ENCODE measurements around the gene STIM1. TPM values are rescaled to one million over a fixed set of nuclear protein-coding genes. Genes with fewer than 3 reads are reported as not detected.
"Not testable (repeated sequence)": the region's sequence is repeated elsewhere in the genome, so short reads cannot be mapped to it uniquely, and the experiment has no call there.

STIM1 gene
- total RNA-seq, 1 experiment from 2014 or later, result 18.1 TPM

DNA sequence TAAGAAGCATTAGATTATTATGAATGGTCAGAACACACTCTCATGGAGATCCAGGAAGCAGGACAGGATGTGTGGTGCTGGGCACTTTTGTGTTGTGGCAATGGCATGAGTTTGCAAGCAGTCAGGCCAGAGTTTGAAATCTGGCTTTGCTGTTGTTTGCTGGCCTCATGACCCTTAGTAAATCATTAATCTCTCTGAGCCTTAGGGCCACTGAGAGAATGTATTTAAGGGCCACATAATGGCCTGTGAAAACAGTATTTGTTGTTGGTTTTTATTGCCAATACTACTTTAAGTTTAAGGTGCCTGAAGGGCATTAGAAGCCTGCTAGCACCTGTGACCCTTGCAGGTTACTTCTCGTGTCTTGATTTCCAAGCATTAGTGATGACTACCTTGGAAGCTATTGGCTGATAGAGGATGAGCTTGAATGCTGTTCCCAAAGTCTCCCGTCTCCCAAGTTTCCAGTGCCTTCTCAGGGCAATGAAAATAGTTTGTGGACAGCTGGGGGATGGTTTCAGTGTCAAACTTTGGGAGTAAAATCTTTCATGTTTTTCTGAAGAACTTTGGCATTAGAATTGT, 24.6 kb downstream of the STIM1 start:
- no peak for DNase-seq (ENCODE audit: low read depth)

DNA sequence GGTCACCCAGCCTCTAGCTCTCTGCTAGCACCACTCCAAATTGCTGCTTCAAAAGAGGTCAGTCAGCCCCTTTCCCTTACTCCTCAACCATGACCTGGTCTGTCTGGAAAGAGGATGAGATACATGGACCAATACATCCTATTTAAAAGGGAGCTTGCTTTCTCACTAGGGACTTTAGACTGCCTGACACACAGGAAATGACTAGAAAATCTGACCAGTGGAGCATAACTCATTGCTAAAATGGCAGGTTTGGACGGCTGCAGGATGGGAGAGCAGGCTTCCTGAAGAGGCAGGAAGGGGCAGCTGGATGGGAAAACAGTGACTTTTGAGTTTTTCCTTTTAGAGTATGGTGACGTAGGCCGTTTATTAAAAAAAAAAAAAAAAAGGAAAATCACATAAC, 25.3 kb downstream of the STIM1 start:
- peak; percentile 83 for DNase-seq (ENCODE audit: low read depth)

DNA sequence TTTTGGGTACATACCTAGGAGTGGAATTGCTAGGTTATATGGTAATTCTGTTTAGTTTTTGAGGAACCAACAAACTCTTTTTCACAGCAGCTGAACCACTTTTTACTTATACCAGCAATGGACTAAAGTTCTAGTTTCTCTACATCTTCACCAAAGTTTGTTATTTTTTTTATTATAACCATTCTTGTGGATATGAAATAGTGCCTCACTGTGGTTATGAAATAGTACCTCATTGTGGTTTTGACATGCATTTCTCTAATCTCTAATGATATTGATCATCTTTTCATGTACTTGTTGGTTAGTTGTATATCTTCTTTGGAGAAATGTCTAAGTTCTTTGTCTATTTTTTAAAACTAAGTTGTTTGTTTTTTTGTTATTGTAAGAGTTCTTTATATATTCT, 27.2 kb downstream of the STIM1 start:
- DNase-seq (ENCODE audit: low read depth), result no peak

DNA sequence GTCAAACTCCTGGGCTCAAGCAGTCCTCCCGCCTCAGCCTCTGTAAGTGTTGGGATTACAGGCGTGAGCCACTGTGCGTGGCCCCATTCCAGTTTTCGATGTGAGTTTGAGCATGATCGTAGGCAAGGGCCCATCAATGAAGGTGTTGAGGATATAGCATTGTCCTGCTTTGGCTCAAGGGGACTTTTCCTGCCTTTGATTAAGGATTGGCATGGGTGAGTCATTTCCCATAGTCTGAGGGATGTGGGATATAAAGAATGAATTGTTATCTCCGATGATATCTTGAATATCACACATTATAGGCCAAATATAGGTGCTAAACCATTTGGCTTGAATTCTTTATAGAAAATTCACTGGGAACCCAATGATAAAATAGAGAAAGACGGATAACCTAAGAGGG, 30.4 kb downstream of the STIM1 start:
- peak; percentile 89 for DNase-seq (ENCODE audit: low read depth)

DNA sequence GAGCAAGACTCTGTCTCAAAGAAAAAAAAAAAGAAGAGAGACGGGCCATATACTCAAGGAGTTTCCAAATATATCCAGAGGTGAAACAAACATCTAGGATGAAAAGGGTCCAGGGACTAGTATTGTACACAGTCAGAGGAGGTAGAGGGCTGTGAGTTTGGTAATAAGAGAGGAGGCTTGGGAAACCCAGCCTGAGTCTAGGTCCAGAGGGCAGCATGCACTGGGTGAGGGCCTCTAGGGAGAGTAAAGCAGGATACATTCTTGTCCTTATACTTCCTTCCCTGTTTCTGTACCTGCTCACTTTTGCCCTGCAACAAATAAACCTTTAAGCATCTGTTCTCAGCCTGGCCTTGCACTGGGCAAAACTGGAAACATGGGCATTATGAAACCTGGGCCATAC, 31.5 kb downstream of the STIM1 start:
- DNase-seq (ENCODE audit: low read depth), result no peak

DNA sequence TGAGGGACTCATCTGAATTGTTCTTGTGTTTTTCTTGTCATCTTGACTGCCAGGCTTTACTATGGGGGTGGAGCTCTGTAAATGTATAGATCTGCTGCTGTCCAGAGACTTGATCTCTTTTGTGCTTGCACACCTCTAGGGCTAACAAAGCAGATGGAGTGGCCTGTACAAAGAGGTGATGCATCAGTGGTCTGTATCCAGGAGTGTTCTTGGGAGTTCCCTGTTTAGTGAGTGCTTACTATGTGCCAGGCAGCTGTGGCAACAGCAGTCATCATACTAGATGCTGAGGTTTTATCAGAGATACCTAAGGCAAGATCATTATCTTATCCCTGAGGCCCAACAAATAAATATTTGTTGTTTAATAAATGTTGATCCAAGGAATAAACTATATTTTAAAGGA, 33.4 kb downstream of the STIM1 start:
- DNase-seq (ENCODE audit: low read depth), result no peak

DNA sequence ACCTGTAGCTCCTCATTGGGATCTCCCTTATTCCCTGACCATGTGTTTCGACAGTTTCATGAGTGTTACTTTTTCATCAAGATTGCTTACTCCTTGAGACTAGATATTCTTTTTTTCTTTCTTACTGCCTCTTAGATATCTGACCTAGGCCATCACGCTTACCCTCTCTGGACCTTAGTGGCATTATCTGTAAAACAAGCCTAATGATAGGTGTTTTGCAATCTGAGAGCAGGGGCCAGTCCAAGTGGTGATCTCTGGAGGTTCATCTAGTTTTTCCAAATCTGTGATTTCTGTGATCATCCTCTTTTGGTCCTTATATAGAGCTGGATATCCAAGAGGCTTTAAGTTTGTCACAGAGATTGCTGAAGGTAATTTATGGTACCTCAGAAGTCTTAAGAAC, 34.5 kb downstream of the STIM1 start:
- no peak for DNase-seq (ENCODE audit: low read depth)

DNA sequence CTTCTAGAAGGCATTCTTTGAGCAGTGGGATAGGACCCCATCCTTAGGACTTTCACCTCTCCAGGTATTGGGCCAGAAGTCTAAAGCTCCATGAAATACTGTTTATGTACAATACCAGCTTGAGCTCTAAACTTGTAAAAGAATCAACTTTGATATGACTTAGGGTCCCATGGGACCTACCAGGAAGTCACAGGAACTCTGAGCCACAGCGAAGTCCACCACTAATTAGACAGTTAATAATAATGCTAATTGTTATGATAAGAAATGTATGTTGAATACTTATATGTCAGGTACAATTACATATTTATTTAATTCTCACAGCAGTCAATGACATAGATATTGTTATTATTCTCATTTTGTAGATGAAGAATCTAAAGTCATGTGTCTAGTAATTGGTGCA, 35.3 kb downstream of the STIM1 start:
- DNase-seq (ENCODE audit: low read depth), result no peak

DNA sequence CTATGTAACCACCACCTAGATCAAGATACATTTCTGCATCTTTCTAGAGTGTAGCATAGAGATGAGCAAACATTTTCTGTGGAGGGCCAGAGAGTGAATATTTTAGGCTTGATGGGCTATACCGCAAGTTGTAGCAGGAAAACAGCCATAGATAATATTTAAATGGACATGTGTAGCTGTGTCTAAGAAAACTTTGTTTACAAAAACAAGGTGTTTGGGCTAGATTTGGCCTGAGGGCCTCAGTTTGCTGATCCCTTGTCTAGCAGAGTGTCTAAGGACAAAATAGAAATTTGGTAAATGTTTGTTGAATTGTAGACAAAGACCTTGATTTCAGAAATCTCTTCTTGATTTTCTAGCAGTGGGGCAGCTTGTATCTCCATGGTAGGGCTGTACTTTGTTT, 36.3 kb downstream of the STIM1 start:
- DNase-seq (ENCODE audit: low read depth), result no peak

DNA sequence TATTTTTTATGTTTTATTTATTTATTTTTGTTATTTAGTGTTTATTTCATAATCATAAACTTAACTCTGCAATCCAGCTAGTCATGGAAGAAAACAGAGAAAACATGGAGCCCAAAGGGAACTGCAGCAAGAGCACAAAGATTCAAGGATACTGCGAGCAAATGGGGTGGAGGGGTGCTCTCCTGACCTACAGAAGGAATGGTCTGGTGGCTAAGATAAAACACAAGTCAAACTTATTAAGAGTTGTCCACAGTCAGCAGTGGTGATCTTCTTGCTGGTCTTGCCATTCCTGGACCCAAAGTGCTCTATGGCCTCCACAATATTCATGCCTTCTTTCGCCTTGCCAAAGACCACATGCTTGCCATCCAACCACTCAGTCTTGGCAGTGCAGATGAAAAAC, 36.7 kb downstream of the STIM1 start:
- DNase-seq (ENCODE audit: low read depth), result no peak

DNA sequence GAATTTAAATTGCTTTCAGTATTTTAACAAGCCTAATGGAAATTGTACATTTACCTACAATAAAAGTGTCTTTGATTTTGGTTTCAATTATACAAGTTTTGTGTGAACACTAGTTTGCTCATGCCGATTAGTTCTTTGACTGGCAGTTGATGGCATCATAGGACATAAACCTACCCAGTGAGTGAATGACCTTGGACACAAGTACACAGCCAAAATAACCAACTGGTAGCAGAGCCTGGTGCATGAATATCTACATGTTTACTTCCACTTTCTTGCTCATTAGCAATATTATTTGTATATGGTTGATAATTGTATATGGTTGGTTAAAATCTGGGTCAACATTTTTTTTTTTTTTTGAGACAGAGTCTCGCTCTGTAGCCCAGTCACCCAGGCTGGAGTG, 37.8 kb downstream of the STIM1 start:
- DNase-seq (ENCODE audit: low read depth), result no peak

DNA sequence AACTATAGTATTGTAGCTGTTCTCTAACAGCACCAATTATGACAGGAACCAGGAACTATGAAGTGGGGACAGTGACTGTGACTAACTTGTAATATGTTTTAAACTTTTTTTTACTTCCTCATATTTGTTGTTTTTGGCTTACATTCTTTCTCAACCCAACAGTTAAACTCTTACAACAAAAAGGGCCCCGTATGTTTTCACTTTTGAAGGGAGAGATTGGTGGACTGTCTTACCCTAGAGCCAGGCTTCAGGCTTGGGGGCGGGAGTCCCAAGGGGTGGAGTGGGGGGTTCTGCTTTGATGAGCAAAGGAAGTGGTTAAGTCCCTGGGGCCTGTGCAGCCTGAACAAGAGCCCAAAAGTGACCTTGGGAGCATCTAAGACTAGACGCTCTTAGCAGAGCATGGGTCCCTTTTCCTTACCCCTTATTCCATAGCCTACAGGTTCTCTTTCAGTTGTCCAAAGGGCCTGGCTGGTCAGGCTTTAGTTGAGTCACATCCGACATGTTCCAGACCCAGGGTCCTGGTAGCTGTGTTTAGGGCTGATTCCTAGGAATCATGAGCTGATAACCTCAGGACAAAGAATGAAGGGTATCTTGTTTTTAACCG, 38.8 kb downstream of the STIM1 start:
- DNase-seq (ENCODE audit: low read depth), result no peak

DNA sequence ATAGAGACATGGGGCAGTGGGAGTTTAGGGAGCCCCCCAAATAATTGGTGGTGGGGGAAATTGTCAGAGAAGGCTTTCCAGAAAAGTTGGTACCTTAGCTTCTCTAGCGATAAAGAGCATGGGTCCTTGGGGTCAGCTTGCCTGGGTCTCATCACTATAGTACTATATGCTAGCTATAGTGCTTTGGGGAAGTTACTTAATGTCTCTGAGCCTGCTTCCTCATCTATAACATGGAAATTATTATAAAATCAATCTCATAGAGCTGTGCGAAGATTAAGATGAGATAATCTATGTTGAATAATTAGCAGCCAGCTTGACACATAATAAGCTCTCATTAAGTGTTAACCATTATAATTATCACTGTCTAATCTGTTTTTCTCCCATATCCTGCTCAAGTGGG, 41.2 kb downstream of the STIM1 start:
- DNase-seq (ENCODE audit: low read depth), result no peak

DNA sequence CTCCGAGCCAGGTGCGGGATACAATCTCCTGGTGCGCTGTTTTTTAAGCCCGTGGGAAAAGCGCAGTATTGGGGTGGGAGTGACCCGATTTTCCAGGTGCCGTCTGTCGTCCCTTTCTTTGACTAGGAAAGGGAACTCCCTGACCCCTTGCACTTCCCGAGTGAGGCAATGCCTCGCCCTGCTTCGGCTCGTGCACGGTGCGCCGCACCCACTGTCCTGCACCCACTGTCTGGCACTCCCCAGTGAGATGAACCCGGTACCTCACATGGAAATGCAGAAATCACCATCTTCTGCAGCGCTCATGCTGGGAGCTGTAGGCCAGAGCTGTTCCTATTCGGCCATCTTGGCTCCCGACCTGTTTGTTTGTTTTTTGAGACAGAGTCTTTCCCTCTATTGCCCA, 44.8 kb downstream of the STIM1 start:
- DNase-seq (ENCODE audit: low read depth), result not testable (repeated sequence)

DNA sequence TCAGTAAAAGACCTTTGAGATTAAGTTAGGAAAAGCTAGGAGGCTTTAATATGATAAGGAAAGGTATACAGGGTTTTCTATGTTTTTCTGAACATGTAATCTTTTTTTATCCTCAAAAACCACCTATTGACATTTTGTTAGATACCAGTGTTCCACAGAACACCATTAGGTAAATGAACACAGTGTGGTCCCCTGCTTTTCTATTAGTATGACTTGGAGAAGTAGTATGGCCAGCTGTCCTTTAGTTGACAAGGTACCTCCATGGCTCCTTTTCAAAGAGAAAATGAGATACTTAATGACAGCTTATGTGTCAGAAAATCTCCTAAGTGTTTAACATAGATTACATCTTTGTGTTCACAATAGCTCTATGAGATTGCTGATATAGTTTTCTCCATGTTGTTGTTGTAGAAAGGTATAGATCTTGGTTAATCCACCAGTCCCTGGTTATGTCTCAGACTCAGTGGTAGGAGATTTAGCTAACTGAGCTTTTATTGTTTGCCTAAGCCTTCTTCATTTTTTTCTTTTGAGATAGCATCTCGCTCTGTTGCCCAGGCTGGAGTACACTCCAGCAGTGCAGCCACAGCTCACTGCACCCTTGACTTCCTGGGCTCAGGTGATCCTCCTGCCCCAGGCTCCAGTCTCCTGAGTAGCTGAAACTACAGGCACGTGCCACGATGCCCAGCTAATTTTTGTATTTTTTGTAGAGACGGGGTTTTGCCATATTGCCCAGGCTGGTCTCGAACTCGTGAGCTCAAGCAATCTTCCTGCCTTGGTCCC, 46.0 kb downstream of the STIM1 start:
- no peak for DNase-seq (ENCODE audit: low read depth)

DNA sequence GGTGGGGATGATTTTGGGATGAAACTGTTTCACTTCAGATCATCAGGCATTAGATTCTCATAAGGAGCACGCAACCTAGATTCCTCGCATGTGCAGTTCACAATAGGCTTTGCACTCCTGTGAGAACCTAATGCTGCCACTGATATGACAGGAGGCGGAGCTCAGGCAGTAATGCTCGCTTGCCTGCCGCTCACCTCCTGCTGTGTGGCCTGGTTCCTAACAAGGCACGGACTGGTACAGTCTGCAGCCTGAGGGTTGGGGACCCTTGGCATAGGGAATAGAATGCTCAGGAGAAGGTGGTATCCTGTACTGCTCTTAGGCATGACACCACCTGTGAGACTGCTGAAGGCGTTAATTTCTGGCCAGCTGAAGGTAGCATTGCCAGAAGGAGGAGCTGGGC, 47.0 kb downstream of the STIM1 start:
- no peak for DNase-seq (ENCODE audit: low read depth)

DNA sequence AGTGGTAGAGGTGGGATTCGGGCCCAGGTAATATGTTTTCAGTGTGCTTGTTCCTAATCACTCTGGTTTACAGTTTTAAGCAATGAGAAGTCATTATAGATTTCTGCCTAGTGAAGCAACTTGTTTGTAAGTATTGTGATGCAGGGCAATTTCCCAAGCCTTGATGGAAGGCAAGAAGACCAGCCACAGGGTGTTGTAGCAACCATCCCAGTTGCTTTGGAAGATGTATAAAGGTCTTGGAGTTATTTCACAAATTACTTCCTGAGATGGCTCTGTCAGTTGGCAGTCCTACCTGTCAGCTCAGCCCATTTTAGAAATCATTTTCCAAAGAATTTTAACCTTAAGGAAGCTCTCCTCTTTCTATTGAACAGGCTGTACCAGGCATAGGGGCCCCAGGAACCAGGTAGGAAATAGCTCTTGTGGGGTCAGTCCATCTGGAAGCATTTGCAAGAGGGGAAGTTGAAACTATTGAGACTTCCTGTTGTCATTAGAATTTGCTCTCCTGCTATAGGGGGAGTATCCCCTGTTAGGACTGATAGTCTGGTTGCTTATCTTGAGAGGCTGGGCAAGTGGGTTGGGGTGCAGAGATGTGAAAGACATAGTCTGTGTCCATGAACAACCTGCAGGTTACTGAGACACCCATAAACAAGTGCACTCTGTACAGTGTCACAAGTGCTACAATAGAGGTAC, 47.9 kb downstream of the STIM1 start:
- DNase-seq (ENCODE audit: low read depth), result no peak

DNA sequence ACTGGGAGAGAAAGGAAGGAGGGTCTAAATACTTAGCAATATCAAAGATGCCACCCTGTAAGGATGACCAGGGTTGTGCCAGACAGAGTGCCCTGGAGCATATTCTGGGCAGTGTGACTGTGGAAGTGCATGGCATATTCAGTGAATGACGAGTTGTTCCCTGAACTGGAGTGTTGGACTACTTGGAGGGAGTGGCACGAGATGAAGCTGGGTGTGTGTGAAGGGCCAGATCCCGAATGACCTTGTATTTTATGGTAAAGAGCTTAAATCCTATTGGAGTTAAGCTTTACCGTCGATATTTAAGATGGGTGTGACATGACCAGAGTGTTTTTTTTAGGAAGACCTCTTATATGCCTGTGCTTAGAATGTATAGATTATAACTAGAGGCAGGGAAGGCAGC, 48.8 kb downstream of the STIM1 start:
- DNase-seq (ENCODE audit: low read depth), result no peak

DNA sequence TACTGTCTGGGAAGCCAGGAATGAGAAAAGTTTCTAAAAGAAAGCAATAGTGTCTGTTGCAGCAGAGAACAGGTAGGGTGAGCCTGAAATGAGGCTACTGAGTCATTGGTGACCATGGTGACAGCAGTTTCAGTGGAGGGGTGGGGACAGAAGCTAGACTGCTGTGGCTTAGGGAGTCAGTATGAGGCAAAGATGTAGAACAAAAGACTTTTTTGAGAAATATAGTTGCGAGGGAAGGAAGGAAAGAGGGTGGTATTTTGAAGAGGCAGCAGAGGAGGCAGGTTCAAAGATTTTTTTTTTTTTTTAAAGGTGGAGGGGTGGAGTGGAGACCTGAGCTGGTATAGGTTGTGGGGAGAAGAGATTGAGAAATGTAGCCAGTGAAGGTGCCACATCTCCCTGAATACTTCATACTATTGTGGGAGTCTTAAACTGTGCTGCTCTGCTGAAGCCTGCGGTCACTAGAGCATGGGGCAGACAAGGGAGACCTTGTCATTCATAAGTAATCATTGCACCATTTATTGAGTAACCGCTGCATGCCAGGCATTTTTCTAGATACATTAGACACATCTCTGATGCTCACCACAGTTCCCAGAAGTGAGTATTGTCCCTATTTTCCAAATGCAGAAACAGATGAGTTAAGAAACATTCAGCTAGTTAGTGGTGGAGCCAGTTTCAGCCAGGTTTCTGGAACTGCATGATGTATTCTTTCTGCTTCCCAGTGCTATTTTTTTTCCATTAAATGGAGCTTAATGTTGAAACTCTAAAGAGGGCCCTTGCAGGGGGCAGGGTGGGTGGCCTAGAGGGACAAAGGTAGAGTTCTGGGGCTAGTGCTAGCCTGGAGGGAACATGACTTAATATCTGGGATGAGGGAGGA, 49.9 kb downstream of the STIM1 start:
- peak; percentile 95 for DNase-seq (ENCODE audit: low read depth)

DNA sequence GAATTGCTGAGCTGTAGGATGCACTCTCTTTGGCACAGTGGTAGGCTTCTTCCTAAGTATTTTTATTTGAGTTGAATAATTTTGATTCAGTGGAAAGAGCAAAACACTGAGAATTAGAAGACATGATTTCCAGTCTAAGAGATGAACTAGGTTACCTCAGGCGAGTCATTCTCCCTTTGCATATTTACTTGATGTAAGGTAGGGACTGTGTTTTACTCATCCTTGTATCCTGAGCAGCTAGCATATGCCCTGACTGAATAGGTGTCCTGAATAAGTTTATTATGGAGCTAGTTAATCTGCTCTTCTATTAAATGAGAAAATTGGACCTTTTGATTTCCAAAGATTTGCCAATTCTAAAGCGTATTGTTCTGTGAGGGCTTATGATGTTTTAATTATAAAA, 50.7 kb downstream of the STIM1 start:
- peak; percentile 18 for DNase-seq (ENCODE audit: low read depth)

DNA sequence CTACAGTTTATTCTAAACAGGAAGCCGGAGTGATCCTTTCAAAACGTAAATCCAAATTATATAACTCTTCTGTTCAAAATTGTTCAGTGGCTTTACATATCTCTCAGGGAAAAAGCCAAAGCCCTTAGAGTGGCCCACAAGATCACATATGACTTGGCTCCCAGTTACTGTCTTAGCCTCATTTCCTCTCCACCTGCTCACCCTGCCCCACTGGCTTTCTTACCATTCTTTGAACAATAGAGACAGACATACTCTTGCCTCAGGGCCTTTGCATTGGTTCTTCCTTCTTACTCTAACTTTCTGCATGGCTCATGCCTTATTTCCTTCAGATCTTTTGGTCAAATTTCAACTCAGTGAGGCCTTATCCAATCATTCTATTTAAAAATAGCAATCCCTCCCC, 52.1 kb downstream of the STIM1 start:
- no peak for DNase-seq (ENCODE audit: low read depth)

Data from HT1080 (cell line).